SK-N-SH (cell line): ENCODE measurements around the gene ZC3H8. TPM values are rescaled to one million over a fixed set of nuclear protein-coding genes. Genes with fewer than 3 reads are reported as not detected.
A peak's percentile ranks its signal among the peaks of the same experiment; 100 is the strongest.

ENCODE experiments used
- CTCF ChIA-PET: fragments of 300-600, 350-600 bp; formaldehyde crosslinking; extraction: SDS; loops from one replicate; lab custom pipeline; 2021; lab: Yijun Ruan, JAX
- POLR2A ChIA-PET: fragments of 350-600 bp; sonication (Branson Sonifier 250); formaldehyde crosslinking; extraction: SDS; loops from one replicate; lab custom pipeline; 2020; ENCODE audit warnings: antibody characterized with exemption, inconsistent platforms; lab: Yijun Ruan, JAX
- DNase-seq: peaks from one replicate; pipeline ENCODE4 v3.0.0; 2012
- H2AFZ ChIP-seq: fragments of 200-600 bp; sonication (generic); 2 replicates; pipeline ENCODE4 v1.8.1; 2016; ENCODE audit warnings: antibody characterized with exemption, mild to moderate bottlenecking, low read depth
- H3F3A ChIP-seq: fragments of 200-600 bp; sonication (generic); replicated peaks from 2 replicates; pipeline ENCODE3; 2016; ENCODE audit warnings: antibody characterized with exemption, mild to moderate bottlenecking; ENCODE audit not compliant: insufficient read depth
- H3K27ac ChIP-seq, 2 experiments: fragments of 200-500 bp in 1 of 2; fragments of 200-600 bp in 1 of 2; sonication (Bioruptor generic) in 1 of 2; sonication (generic), shearing (Covaris generic) in 1 of 2; 2 replicates each; pipeline versions ENCODE4 v1.5.1 to v1.6.1; 2014 to 2016; ENCODE audit warnings: low read depth in 2 of 2, inconsistent platforms in 1 of 2, low read length in 1 of 2, mild to moderate bottlenecking in 1 of 2, mixed read lengths in 1 of 2
- H3K27me3 ChIP-seq: fragments of 200-600 bp; sonication (generic), shearing (Covaris generic); 2 replicates; pipeline ENCODE4 v1.6.1; 2016; ENCODE audit warnings: mixed run types; ENCODE audit not compliant: insufficient read depth
- H3K36me3 ChIP-seq, 2 experiments: fragments of 200-500 bp in 1 of 2; fragments of 200-600 bp in 1 of 2; sonication (Bioruptor generic) in 1 of 2; sonication (generic) in 1 of 2; replicated peaks in 1 of 2; 2 replicates each; pipeline versions ENCODE3 to v1.5.1; 2014 to 2016; ENCODE audit warnings: low read length in 1 of 2, mild to moderate bottlenecking in 1 of 2; ENCODE audit not compliant: insufficient read depth in 2 of 2, control insufficient read depth in 1 of 2
- H3K4me1 ChIP-seq, 2 experiments: fragments of 200-500 bp in 1 of 2; fragments of 200-600 bp in 1 of 2; sonication (Bioruptor generic) in 1 of 2; sonication (generic), shearing (Covaris generic) in 1 of 2; 2 replicates each; pipeline versions ENCODE4 v1.5.1 to v1.6.1; 2014 to 2016; ENCODE audit warnings: low read depth in 1 of 2, low read length in 1 of 2, mixed run types in 1 of 2; ENCODE audit not compliant: insufficient read depth in 2 of 2, control insufficient read depth in 1 of 2
- H3K4me2 ChIP-seq: fragments of 200-600 bp; sonication (generic), shearing (Covaris generic); 2 replicates; pipeline ENCODE4 v1.6.1; 2017; ENCODE audit warnings: mixed run types
- H3K4me3 ChIP-seq, 2 experiments: fragments of 200-500 bp in 1 of 2; fragments of 200-600 bp in 1 of 2; sonication (Bioruptor generic) in 1 of 2; sonication (generic), shearing (Covaris generic) in 1 of 2; 2 replicates each; pipeline versions ENCODE4 v1.5.1 to v1.8.1; 2014 to 2016; ENCODE audit warnings: low read depth in 2 of 2, inconsistent platforms in 1 of 2, low read length in 1 of 2, mild to moderate bottlenecking in 1 of 2, mixed read lengths in 1 of 2, moderate library complexity in 1 of 2
- H3K79me2 ChIP-seq: fragments of 200-600 bp; sonication (generic); 2 replicates; pipeline ENCODE4 v1.8.1; 2017; ENCODE audit warnings: mild to moderate bottlenecking; ENCODE audit not compliant: insufficient read depth
- H3K9ac ChIP-seq: fragments of 200-600 bp; sonication (generic); 2 replicates; pipeline ENCODE4 v1.6.1; 2017; ENCODE audit warnings: mixed run types
- H3K9me2 ChIP-seq: fragments of 200-600 bp; sonication (generic); 2 replicates; pipeline ENCODE4 v1.6.1; 2017; ENCODE audit warnings: mixed run types
- H3K9me3 ChIP-seq: fragments of 200-600 bp; sonication (generic); 2 replicates; pipeline ENCODE4 v1.6.1; 2017; ENCODE audit warnings: mixed run types, mild to moderate bottlenecking, moderate library complexity
- H4K20me1 ChIP-seq: fragments of 200-600 bp; sonication (generic); 2 replicates; pipeline ENCODE4 v1.6.1; 2017; ENCODE audit warnings: mild to moderate bottlenecking, mixed run types; ENCODE audit not compliant: insufficient read depth
- CTCF ChIP-seq: fragments of 200-600 bp; sonication (generic); IDR thresholded peaks from 2 replicates; pipeline ENCODE4 v1.6.1; 2017; ENCODE audit warnings: antibody characterized with exemption, mild to moderate bottlenecking, moderate library complexity
- EZH2phosphoT487 ChIP-seq: fragments of 200-600 bp; sonication (generic); IDR thresholded peaks from 2 replicates; pipeline ENCODE4 v1.6.1; 2017; ENCODE audit warnings: low read depth, mixed run types, mild to moderate bottlenecking, antibody characterized with exemption, moderate library complexity, borderline replicate concordance
- FOSL2 ChIP-seq: IDR thresholded peaks from 2 replicates; pipeline ENCODE4 v1.4.0; 2012; ENCODE audit warnings: low read depth, mild to moderate bottlenecking, moderate library complexity, borderline replicate concordance
- FOXM1 ChIP-seq: IDR thresholded peaks from 2 replicates; pipeline ENCODE4 v1.4.0; 2012; ENCODE audit warnings: low read depth, mild to moderate bottlenecking
- GABPA ChIP-seq: IDR thresholded peaks from 2 replicates; pipeline ENCODE4 v1.4.0; 2012; ENCODE audit warnings: low read depth, mild to moderate bottlenecking
- GATA2 ChIP-seq: sonication (generic); formaldehyde crosslinking; IDR thresholded peaks from 2 replicates; pipeline ENCODE4 v1.5.0; 2020; ENCODE audit warnings: mild to moderate bottlenecking, missing genetic modification reagents
- IRF3 ChIP-seq: fragments of 150-350 bp; IDR thresholded peaks from 2 replicates; pipeline ENCODE4 v1.6.1; 2016; ENCODE audit warnings: mild to moderate bottlenecking, low read depth, low read length
- JUND ChIP-seq: IDR thresholded peaks from 2 replicates; pipeline ENCODE4 v1.4.0; 2012
- MAX ChIP-seq: IDR thresholded peaks from 2 replicates; pipeline ENCODE4 v1.4.0; 2012; ENCODE audit warnings: low read depth
- MEF2A ChIP-seq: IDR thresholded peaks from 2 replicates; pipeline ENCODE4 v1.4.0; 2012; ENCODE audit warnings: low read depth, borderline replicate concordance
- MXI1 ChIP-seq: IDR thresholded peaks from 2 replicates; pipeline ENCODE4 v1.6.1; 2012; ENCODE audit warnings: mild to moderate bottlenecking, low read depth, low read length, improper control_type of control experiment
- POLR2AphosphoS5 ChIP-seq: IDR thresholded peaks from 2 replicates; pipeline ENCODE4 v1.6.1; 2012; ENCODE audit warnings: low read depth, low read length
- RAD21 ChIP-seq: IDR thresholded peaks from 2 replicates; pipeline ENCODE4 v1.6.1; 2012; ENCODE audit warnings: mild to moderate bottlenecking, low read length
- RCOR1 ChIP-seq: fragments of 150-350 bp; IDR thresholded peaks from 2 replicates; pipeline ENCODE4 v1.6.1; 2017; ENCODE audit warnings: antibody characterized with exemption, low read length
- RFX5 ChIP-seq: IDR thresholded peaks from 2 replicates; pipeline ENCODE4 v1.6.1; 2012; ENCODE audit warnings: mild to moderate bottlenecking, improper control_type of control experiment, low read length
- SIN3A ChIP-seq: IDR thresholded peaks from 2 replicates; pipeline ENCODE4 v1.6.1; 2012; ENCODE audit warnings: low read depth, mild to moderate bottlenecking, low read length, moderate library complexity, borderline replicate concordance
- SMC3 ChIP-seq: IDR thresholded peaks from 2 replicates; pipeline ENCODE4 v1.6.1; 2012; ENCODE audit warnings: low read depth, low read length, improper control_type of control experiment
- TCF12 ChIP-seq: IDR thresholded peaks from 2 replicates; pipeline ENCODE4 v1.4.0; 2012
- WGBS: methylation state at CpG from one replicate; pipeline ENCODE4 v1.1.6; 2017; ENCODE audit warnings: low lambda C conversion rate; 5-methylcytosine and 5-hydroxymethylcytosine counted together
- polyA plus RNA-seq, 3 experiments: library from polyadenylated mRNA; depleted of rRNA; stranded (reverse); fragments of >200 nt; gene quantifications; 2 replicates each; pipeline ENCODE4 v1.2.3, GENCODE V29; 2012
- TF ChIP-seq, protein P1 (sequence below): IDR thresholded peaks from 2 replicates; pipeline ENCODE4 v1.4.0; 2012; ENCODE audit warnings: low read depth, borderline replicate concordance

ZC3H8 gene
- polyA plus RNA-seq, 1 of the 3 experiments (the other 2 are of a cell fraction), result 3.3 TPM

DNA sequence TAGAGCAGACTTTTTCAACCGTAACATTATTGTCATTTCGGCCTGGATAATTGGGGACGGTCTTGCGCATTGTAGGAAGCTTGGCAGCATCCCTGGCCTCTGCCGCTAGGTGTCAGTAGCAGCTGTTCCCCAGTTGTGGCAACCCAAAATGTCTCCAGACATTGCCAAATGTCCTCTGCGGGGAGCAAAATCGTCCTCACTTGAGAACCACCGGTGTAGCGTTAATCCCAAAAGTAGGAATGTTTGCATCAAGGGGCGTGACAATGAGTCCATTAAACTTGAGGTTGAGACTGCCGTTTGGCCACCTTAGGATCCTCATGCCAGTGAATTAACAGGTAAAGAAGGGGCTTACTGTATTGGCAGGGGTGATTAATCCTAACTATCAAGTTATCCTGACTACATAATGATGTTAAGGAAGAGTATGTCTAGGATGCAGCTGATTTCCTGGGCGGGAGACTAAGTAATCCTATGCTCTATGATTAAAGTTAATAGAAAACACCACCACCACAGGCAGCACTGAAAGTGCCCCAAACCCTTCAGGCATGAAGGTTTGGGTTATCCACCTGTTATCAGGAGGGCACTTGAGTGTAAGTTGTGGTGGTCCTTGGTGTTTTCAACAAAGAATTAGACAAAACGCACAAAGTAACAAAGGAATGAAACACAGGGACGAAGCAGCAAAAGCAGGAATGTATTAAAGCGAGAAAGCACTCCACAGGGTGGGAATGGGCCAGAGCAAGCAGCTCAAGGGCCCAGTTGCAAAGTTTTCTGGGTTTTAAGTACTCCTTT lies 4.9 kb upstream of the ZC3H8 start (continued):
- no peak for TF ChIP-seq GATA2 (CRISPR knock-in tag)
- no peak for TF ChIP-seq IRF3
- no peak for TF ChIP-seq SIN3A
- no peak for TF ChIP-seq FOSL2
- no peak for TF ChIP-seq MXI1
- TF ChIP-seq RFX5, result no peak
- TF ChIP-seq JUND, result no peak
- TF ChIP-seq CTCF, result peak; percentile 97

GRCh38 chr2:112257575-112257974 lies 2.7 kb upstream of the ZC3H8 start:
- TF ChIP-seq MAX (no peak), FOSL2 (no peak), TCF12 (no peak), CTCF (no peak), SMC3 (no peak), GATA2 (CRISPR knock-in tag) (no peak), MXI1 (no peak), MEF2A (no peak), EZH2phosphoT487 (no peak), RCOR1 (no peak), RAD21 (no peak), GABPA (no peak), SIN3A (no peak), POLR2AphosphoS5 (no peak), FOXM1 (no peak)
- TF ChIP-seq, protein P1, sequence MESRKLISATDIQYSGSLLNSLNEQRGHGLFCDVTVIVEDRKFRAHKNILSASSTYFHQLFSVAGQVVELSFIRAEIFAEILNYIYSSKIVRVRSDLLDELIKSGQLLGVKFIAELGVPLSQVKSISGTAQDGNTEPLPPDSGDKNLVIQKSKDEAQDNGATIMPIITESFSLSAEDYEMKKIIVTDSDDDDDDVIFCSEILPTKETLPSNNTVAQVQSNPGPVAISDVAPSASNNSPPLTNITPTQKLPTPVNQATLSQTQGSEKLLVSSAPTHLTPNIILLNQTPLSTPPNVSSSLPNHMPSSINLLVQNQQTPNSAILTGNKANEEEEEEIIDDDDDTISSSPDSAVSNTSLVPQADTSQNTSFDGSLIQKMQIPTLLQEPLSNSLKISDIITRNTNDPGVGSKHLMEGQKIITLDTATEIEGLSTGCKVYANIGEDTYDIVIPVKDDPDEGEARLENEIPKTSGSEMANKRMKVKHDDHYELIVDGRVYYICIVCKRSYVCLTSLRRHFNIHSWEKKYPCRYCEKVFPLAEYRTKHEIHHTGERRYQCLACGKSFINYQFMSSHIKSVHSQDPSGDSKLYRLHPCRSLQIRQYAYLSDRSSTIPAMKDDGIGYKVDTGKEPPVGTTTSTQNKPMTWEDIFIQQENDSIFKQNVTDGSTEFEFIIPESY, result no peak
- TF ChIP-seq, all 33 proteins: peak for 0

More at GRCh38 chr2:112257575-112257974, 2.7 kb upstream of the ZC3H8 start:
- Histone ChIP-seq H3F3A (peaks cover 4% of the 10 kb centered on the region), H3K9me2 (no peaks in the 10 kb centered on the region), H3K4me1 (peaks cover 9 to 10% of the 10 kb centered on the region in 2 experiments; a peak in 3 of 4 replicates), H3K4me3 (no peak overlapping the region), H3K79me2 (peaks cover 17% of the 10 kb centered on the region; the same call in 1 of the 2 replicates), H2AFZ (no peak overlapping the region), H4K20me1 (no peaks in the 10 kb centered on the region), H3K4me2 (no peak overlapping the region), H3K27me3 (no peaks in the 10 kb centered on the region), H3K36me3 (no peaks in the 10 kb centered on the region), H3K27ac (no peak overlapping the region), H3K9me3 (no peaks in the 10 kb centered on the region), H3K9ac (no peak overlapping the region)
- no CpG with 5 or more reads among the region's 4 CpGs for WGBS
- ChIA-PET CTCF (interaction anchor here (1.0 to 1.3 kb wide), 2 partner anchors 136 to 326 kb away, joined by 3 read pairs; no protein-coding TSS in a partner anchor), POLR2A (no interaction called here)
- no peak for DNase-seq
